GM19035 (cell line): ENCODE results near the gene KIAA0319L.

Source experiments
- ATAC-seq: cut with Tn5 transposase; IDR thresholded peaks from one replicate; pipeline ENCODE4 v1.9.1; 2021; ENCODE audit not compliant: unreplicated experiment

The KIAA0319L gene

GRCh38 chr1:35539073-35539823 lies 18.0 kb downstream of the KIAA0319L start:
- ATAC-seq, result no peak

GRCh38 chr1:35537806-35538205 lies 19.4 kb downstream of the KIAA0319L start:
- ATAC-seq, result no peak

- ATAC-seq, result no peak
These were observed 20.5 kb downstream of the KIAA0319L start for GRCh38 chr1:35536556-35537162.

- ATAC-seq, result no peak
These were observed 22.0 kb downstream of the KIAA0319L start for GRCh38 chr1:35535243-35535642.

- no peak for ATAC-seq
These were observed 23.6 kb downstream of the KIAA0319L start for GRCh38 chr1:35533586-35533985.

GRCh38 chr1:35532497-35533223 lies 24.5 kb downstream of the KIAA0319L start:
- ATAC-seq, result no peak

GRCh38 chr1:35531368-35531767 lies 25.8 kb downstream of the KIAA0319L start:
- ATAC-seq, result no peak

GRCh38 chr1:35530946-35531345 lies 26.3 kb downstream of the KIAA0319L start:
- no peak for ATAC-seq

GRCh38 chr1:35530168-35530567 lies 27.0 kb downstream of the KIAA0319L start:
- no peak for ATAC-seq

GRCh38 chr1:35524106-35524505 lies 33.1 kb downstream of the KIAA0319L start:
- ATAC-seq, result no peak

- ATAC-seq, result no peak
These were observed 37.8 kb downstream of the KIAA0319L start for GRCh38 chr1:35519432-35519831.

- ATAC-seq, result no peak
These were observed 39.0 kb downstream of the KIAA0319L start for GRCh38 chr1:35518183-35518582.

GRCh38 chr1:35511305-35511704 lies 45.9 kb downstream of the KIAA0319L start:
- ATAC-seq, result no peak

GRCh38 chr1:35509558-35509957 lies 47.6 kb downstream of the KIAA0319L start:
- no peak for ATAC-seq

- ATAC-seq, result no peak
These were observed 49.3 kb downstream of the KIAA0319L start for GRCh38 chr1:35507947-35508346.

- ATAC-seq, result no peak
These were observed 50.0 kb downstream of the KIAA0319L start for GRCh38 chr1:35506960-35507912.

- no peak for ATAC-seq
These were observed 51.0 kb downstream of the KIAA0319L start for GRCh38 chr1:35505911-35506798.

GRCh38 chr1:35502242-35502641 lies 55.0 kb downstream of the KIAA0319L start:
- no peak for ATAC-seq

GRCh38 chr1:35500439-35500838 lies 56.8 kb downstream of the KIAA0319L start:
- no peak for ATAC-seq

- no peak for ATAC-seq
These were observed 57.5 kb downstream of the KIAA0319L start for GRCh38 chr1:35499652-35500176.
